ENCODE results near the gene ZNF230.
A peak's percentile ranks its signal among the peaks of the same experiment; 100 is the strongest.

The ZNF230 gene

GRCh38 chr19:44010468-44010867 is 7.7 kb downstream of the ZNF230 start:
- Mint-ChIP-seq H3K4me3 (no peak overlapping the region), H3K9me3 (peaks cover 86% of the 10 kb centered on the region), H3K27ac (no peak overlapping the region), H3K4me1 (ENCODE audit: low read depth) (no peaks in the 10 kb centered on the region), H3K36me3 (ENCODE audit: low read depth) (peaks cover 66% of the 10 kb centered on the region), H3K27me3 (ENCODE audit: low read depth) (no peaks in the 10 kb centered on the region)

GRCh38 chr19:44019498-44019897 is 16.7 kb downstream of the ZNF230 start:
- Mint-ChIP-seq H3K4me1 (ENCODE audit: low read depth) (no peaks in the 10 kb centered on the region), H3K4me3 (no peak overlapping the region)

GRCh38 chr19:44021221-44021620 is 18.5 kb downstream of the ZNF230 start:
- H3K4me3 Mint-ChIP-seq, result no peak overlapping the region
- no peak overlapping the region for H3K27ac Mint-ChIP-seq
- H3K27me3 Mint-ChIP-seq (ENCODE audit: low read depth), result no peaks in the 10 kb centered on the region
- peaks cover 13% of the 10 kb centered on the region for H3K36me3 Mint-ChIP-seq (ENCODE audit: low read depth)
- H3K4me1 Mint-ChIP-seq (ENCODE audit: low read depth), result peaks cover 12% of the 10 kb centered on the region
- H3K9me3 Mint-ChIP-seq, result peaks cover 55% of the 10 kb centered on the region

More at GRCh38 chr19:44019498-44019897, 16.7 kb downstream of the ZNF230 start:
- H3K36me3 Mint-ChIP-seq (ENCODE audit: low read depth), result peaks cover 1% of the 10 kb centered on the region
- no peak overlapping the region for H3K27ac Mint-ChIP-seq
- H3K9me3 Mint-ChIP-seq, result peaks cover 59% of the 10 kb centered on the region
- no peaks in the 10 kb centered on the region for H3K27me3 Mint-ChIP-seq (ENCODE audit: low read depth)

DNA sequence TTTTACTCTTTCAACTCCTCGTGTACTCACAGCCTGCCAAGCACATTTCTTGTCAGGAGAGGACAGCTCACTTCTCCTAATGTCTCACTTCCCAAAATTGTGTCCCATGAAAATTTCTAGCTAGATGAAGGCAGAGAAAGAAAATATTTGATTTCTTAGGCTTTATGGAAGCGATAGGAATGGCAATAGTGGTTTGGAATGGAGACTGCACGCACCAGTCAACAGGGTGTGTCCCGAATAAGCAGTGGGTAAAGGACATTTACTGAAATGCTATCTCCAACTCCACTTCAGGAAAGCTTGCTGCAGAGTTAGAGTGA is 22.1 kb downstream of the ZNF230 start:
- peaks cover 13% of the 10 kb centered on the region for H3K4me1 Mint-ChIP-seq (ENCODE audit: low read depth)
- H3K4me3 Mint-ChIP-seq, result peak overlapping the region; percentile 98
- H3K27me3 Mint-ChIP-seq (ENCODE audit: low read depth), result no peaks in the 10 kb centered on the region
- peak overlapping the region; percentile 4 for H3K27ac Mint-ChIP-seq
- peaks cover 60% of the 10 kb centered on the region for H3K9me3 Mint-ChIP-seq
- peaks cover 38% of the 10 kb centered on the region for H3K36me3 Mint-ChIP-seq (ENCODE audit: low read depth)

DNA sequence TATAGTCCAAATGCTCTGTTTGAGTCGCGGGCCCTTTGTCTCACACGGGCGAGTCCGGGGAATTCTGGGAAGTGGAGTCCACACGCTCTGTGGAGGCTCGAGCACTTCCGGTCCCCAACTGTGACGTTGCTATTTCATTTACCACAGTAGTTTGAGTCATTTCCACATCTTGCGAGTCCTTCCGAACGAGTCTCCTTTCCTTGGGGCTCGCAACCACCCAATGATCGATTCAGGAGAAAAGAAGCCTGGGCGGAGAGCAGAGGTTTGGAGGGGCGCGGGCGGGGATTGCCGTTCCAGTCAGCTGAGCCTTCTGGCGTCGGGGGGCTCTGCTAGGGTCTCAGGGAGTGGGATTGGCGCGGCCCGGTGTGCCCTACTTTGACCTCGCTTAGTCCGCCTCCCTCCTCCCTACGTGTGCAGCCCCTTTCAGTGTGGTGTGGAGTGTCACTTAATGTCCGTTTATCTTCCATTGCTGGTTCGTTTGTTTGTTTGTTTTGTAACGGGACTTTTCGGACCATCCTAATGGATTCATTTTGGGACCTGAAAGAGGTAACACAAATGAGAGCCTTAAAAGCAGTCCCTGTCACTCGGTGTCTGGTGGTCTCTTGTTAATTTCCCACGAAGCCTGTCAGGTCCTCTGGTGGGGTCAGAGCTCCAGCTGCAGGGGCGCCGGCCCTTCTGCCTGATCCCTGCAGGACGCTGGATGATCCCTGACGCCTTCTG is 22.6 kb downstream of the ZNF230 start, which contains the start of gene ZNF222:
Gene ZNF222, plus strand, starts transcription at position 163 of the 720 bp plus-strand sequence. Its CDS starts 58 bp downstream, at position 221.
- H3K4me1 Mint-ChIP-seq (ENCODE audit: low read depth), result peaks cover 13% of the 10 kb centered on the region
- H3K27ac Mint-ChIP-seq, result peak within 1 kb of the TSS; percentile 89
- H3K36me3 Mint-ChIP-seq (ENCODE audit: low read depth), result peaks cover 40% of the 10 kb centered on the region
- H3K9me3 Mint-ChIP-seq, result peaks cover 60% of the 10 kb centered on the region
- no peaks in the 10 kb centered on the region for H3K27me3 Mint-ChIP-seq (ENCODE audit: low read depth)
- H3K4me3 Mint-ChIP-seq, result peak within 1 kb of the TSS; percentile 98

GRCh38 chr19:44026622-44027021 is 23.9 kb downstream of the ZNF230 start:
- Mint-ChIP-seq H3K4me3 (no peak overlapping the region), H3K36me3 (ENCODE audit: low read depth) (peaks cover 45% of the 10 kb centered on the region)

GRCh38 chr19:44032001-44032610 is 29.3 kb downstream of the ZNF230 start:
- Mint-ChIP-seq H3K27me3 (ENCODE audit: low read depth) (no peaks in the 10 kb centered on the region), H3K4me3 (no peak overlapping the region), H3K9me3 (peaks cover 94% of the 10 kb centered on the region), H3K36me3 (ENCODE audit: low read depth) (peaks cover 40% of the 10 kb centered on the region), H3K27ac (no peak overlapping the region), H3K4me1 (ENCODE audit: low read depth) (no peaks in the 10 kb centered on the region)

More at GRCh38 chr19:44026622-44027021, 23.9 kb downstream of the ZNF230 start:
- H3K27ac Mint-ChIP-seq, result no peak overlapping the region
- peaks cover 13% of the 10 kb centered on the region for H3K4me1 Mint-ChIP-seq (ENCODE audit: low read depth)
- H3K27me3 Mint-ChIP-seq (ENCODE audit: low read depth), result no peaks in the 10 kb centered on the region
- H3K9me3 Mint-ChIP-seq, result peaks cover 72% of the 10 kb centered on the region

- Mint-ChIP-seq H3K4me3 (no peak overlapping the region), H3K9me3 (peaks cover 70% of the 10 kb centered on the region), H3K36me3 (ENCODE audit: low read depth) (no peaks in the 10 kb centered on the region), H3K27ac (no peak overlapping the region), H3K4me1 (ENCODE audit: low read depth) (no peaks in the 10 kb centered on the region), H3K27me3 (ENCODE audit: low read depth) (no peaks in the 10 kb centered on the region)
These were observed 39.4 kb downstream of the ZNF230 start for GRCh38 chr19:44042147-44042546.

- no peaks in the 10 kb centered on the region for H3K27me3 Mint-ChIP-seq (ENCODE audit: low read depth)
- H3K27ac Mint-ChIP-seq, result no peak overlapping the region
- peak overlapping the region; percentile 74 for H3K4me3 Mint-ChIP-seq
- peaks cover 3% of the 10 kb centered on the region for H3K4me1 Mint-ChIP-seq (ENCODE audit: low read depth)
- H3K9me3 Mint-ChIP-seq, result peaks cover 69% of the 10 kb centered on the region
- no peaks in the 10 kb centered on the region for H3K36me3 Mint-ChIP-seq (ENCODE audit: low read depth)
These were observed 48.2 kb downstream of the ZNF230 start for GRCh38 chr19:44050740-44051649.

DNA sequence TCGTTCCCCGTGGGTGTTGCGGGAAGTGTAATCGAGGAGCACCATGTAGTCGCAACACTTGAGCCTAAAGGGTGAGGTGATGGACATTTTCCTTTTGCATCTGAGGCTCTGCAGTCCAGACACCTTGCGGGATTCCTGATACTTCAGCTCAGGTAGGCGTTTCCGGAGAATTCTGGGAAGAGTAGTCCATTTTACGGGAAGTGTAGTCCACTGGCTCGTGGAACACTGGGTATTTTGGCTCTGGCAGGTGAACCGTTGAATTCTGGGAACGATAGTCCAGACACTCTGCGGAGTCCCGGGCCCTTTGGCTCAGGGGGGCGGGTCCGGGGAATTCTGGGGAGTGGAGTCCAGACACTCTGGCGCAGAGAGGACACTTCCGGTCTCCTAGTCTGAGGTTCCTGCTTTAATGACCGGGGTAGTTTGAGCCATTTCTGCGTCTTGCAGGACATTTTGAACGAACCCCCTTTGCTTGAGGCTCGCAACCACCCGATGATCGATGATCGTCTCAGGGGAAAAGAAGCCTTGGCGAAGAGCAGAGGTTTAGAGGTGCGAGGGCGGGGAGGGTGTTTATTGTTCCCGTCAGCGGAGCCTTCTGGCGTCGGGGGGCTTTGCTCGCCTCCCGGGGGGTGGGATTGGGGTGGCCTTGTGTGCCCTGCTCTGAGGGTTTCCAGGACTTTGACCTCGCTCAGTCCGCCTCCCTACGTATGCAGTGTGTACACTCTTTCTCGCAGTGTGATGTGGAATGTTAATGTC is 49.1 kb downstream of the ZNF230 start, which contains the start of gene ZNF223:
Gene ZNF223, plus strand, starts transcription at position 387 of the 753 bp plus-strand sequence. CDS start 3,141 bp downstream, outside the sequence.
- H3K27me3 Mint-ChIP-seq (ENCODE audit: low read depth), result no peaks in the 10 kb centered on the region
- no peaks in the 10 kb centered on the region for H3K36me3 Mint-ChIP-seq (ENCODE audit: low read depth)
- peaks cover 3% of the 10 kb centered on the region for H3K4me1 Mint-ChIP-seq (ENCODE audit: low read depth)
- no peak within 1 kb of the TSS for H3K27ac Mint-ChIP-seq
- peak within 1 kb of the TSS; percentile 74 for H3K4me3 Mint-ChIP-seq
- peaks cover 66% of the 10 kb centered on the region for H3K9me3 Mint-ChIP-seq

- Mint-ChIP-seq H3K27me3 (ENCODE audit: low read depth) (no peaks in the 10 kb centered on the region), H3K4me3 (no peak overlapping the region), H3K36me3 (ENCODE audit: low read depth) (no peaks in the 10 kb centered on the region), H3K27ac (no peak overlapping the region), H3K9me3 (peaks cover 63% of the 10 kb centered on the region), H3K4me1 (ENCODE audit: low read depth) (peaks cover 3% of the 10 kb centered on the region)
These were observed 53.1 kb downstream of the ZNF230 start for GRCh38 chr19:44055870-44056269.

- no peak overlapping the region for H3K27ac Mint-ChIP-seq
- no peaks in the 10 kb centered on the region for H3K36me3 Mint-ChIP-seq (ENCODE audit: low read depth)
- no peaks in the 10 kb centered on the region for H3K27me3 Mint-ChIP-seq (ENCODE audit: low read depth)
- no peak overlapping the region for H3K4me3 Mint-ChIP-seq
- H3K4me1 Mint-ChIP-seq (ENCODE audit: low read depth), result no peaks in the 10 kb centered on the region
- peaks cover 49% of the 10 kb centered on the region for H3K9me3 Mint-ChIP-seq
These were observed 56.5 kb downstream of the ZNF230 start for GRCh38 chr19:44059229-44059628.

DNA sequence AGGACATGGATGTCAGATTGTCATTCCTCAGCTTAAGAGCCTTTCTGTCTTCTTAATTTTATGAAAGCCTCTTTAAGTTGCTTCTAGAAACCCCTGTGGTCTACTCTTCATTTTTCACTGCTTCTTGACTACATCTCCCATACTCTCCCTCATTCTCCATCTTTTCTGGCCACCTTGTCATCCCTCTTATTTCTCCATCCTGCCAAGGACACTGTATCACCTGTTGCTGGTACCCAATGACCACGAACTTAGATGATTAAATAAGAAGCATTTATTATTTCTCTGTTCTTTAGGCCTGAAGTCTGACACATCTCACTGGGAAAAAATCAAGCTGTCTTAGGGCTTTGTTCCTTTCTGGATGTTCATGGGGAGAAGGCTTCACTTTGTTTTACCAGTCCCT is 58.3 kb downstream of the ZNF230 start:
- Mint-ChIP-seq H3K27ac (no peak overlapping the region), H3K36me3 (ENCODE audit: low read depth) (peaks cover 2% of the 10 kb centered on the region), H3K4me3 (no peak overlapping the region), H3K9me3 (peaks cover 41% of the 10 kb centered on the region), H3K4me1 (ENCODE audit: low read depth) (no peaks in the 10 kb centered on the region), H3K27me3 (ENCODE audit: low read depth) (no peaks in the 10 kb centered on the region)

Measured in T-helper 1 cell treated with Interleukin-12 subunit alpha and Interleukin-12 subunit beta and Interleukin-4 antibody, amounts not matched to agents 30 μg/mL and 1 μg/mL, for 36 hours (primary cell).